Retinal pigment epithelial cell (primary cell): ENCODE measurements around the gene ARHGEF6.

Source experiments
- DNase-seq: peaks from one replicate; pipeline ENCODE4 v3.0.0-alpha.2; 2010; ENCODE audit warnings: low read depth
- H3K4me3 ChIP-seq: 2 replicates; pipeline ENCODE4 v1.5.1; 2011; ENCODE audit warnings: mild to moderate bottlenecking, low read length, control low read depth, moderate library complexity
- TF ChIP-seq, protein P1 (sequence below): conservative IDR thresholded peaks from 2 replicates; pipeline ENCODE4 v1.5.1; 2011; ENCODE audit warnings: low read depth, low read length, control low read depth, inconsistent platforms

ARHGEF6 gene

DNA sequence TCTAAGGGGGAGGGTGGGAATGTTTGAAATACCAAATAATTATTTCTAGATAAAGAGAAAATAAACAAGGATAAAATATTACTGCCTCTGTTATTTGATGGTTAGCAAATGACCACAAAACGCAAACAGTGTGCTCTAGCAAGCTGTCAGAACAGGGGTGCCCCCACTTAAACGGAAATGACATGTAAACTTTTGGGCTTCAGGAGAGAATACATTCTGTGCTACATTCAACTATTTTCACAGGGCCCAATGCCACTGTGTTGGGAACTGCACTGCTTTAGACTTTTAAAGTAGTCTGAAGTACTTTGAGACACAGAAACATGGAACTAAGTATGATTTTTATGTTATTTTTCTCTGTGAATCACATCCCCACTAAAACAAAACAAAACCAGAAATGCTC lies 118.6 kb downstream of the ARHGEF6 start:
- TF ChIP-seq, protein P1, sequence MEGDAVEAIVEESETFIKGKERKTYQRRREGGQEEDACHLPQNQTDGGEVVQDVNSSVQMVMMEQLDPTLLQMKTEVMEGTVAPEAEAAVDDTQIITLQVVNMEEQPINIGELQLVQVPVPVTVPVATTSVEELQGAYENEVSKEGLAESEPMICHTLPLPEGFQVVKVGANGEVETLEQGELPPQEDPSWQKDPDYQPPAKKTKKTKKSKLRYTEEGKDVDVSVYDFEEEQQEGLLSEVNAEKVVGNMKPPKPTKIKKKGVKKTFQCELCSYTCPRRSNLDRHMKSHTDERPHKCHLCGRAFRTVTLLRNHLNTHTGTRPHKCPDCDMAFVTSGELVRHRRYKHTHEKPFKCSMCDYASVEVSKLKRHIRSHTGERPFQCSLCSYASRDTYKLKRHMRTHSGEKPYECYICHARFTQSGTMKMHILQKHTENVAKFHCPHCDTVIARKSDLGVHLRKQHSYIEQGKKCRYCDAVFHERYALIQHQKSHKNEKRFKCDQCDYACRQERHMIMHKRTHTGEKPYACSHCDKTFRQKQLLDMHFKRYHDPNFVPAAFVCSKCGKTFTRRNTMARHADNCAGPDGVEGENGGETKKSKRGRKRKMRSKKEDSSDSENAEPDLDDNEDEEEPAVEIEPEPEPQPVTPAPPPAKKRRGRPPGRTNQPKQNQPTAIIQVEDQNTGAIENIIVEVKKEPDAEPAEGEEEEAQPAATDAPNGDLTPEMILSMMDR, result no peak
- H3K4me3 ChIP-seq, result no peak overlapping the region
- DNase-seq, result no peak

GRCh38 chrX:136660896-136661295 lies 119.8 kb downstream of the ARHGEF6 start:
- no peak overlapping the region for H3K4me3 ChIP-seq
- DNase-seq, result no peak
- TF ChIP-seq, protein P1, result no peak

DNA sequence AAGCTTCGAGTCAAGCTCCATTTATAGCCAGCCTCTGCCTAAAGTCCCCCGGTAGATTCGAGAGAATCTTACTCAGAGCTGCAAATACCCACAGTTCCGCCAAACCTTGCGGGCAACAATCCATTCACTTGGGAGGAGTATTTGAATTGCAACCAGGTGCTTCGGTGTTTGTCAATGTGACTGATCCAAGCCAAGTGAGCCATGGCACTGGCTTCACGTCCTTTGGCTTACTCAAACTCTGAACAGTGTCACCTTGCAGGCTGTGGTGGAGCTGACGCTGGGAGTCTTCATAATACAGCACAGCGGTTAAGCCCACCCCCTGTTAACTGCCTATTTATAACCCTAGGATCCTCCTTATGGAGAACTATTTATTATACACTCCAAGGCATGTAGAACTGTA lies 121.6 kb downstream of the ARHGEF6 start:
- H3K4me3 ChIP-seq, result no peak overlapping the region
- no peak for DNase-seq
- TF ChIP-seq, protein P1, result no peak

DNA sequence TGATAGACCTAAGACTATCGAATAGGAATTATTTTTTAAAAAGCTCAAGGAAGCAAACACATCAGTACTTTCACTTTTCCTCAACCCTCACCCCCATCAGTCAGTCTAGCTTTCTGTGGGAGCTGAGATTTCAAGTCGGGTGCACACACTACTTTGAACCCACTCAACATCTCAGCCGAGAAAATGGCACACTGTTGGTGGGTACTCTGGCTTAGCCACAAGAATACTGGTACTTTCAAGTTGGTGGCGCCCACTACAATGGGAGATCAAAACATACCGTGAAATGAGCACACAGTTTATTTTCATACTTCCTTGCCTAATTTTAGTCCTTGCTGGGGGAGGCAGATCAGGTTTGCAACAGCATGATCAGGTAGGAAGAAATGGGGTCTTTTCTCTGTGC lies 122.6 kb downstream of the ARHGEF6 start:
- no peak for DNase-seq
- TF ChIP-seq, protein P1, result no peak
- no peak overlapping the region for H3K4me3 ChIP-seq

GRCh38 chrX:136656361-136656964 lies 124.3 kb downstream of the ARHGEF6 start:
- no peak overlapping the region for H3K4me3 ChIP-seq
- DNase-seq, result no peak
- TF ChIP-seq, protein P1, result no peak

DNA sequence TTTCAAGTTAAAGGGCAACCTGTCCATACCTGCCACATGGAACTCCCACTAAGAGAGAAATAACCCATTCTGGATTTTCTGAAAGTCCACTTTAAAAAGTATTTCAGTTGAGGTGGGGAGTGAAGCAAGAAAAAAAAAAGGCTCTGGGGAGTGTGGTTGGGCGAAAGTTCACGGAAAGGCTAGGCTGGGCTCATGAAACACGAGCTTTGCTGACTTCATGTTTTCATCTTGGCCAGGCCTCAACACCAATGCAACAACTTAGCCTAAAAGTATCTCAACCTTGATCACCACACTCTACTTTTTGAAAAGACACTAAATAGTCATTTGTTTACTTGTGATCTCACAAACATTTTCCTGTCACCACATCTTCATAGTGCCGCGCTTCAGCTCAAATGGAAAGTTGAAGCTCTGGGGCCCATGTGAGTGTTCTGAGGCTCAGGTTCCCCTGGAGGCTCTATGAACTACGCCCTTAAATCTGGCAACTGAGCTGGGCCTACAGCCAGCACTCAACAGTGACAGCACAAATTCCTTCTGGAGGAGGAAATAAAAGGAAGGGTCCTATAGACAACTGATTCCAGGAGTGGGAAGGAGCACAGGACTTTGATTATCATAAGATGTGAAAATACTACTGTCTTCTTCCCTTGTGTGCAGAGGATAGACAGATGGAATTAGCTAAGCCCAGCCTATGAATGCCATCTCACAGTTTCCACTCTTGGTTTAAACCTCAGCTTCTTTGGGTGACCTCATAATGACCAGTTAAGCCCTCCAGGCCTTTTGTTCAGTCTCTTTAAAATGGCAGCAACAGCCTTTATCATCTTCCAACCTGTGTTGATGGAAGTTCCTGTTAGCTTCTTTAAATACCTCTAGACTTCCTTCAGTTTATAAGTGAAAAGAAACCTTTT lies 127.7 kb downstream of the ARHGEF6 start:
- TF ChIP-seq, protein P1, result no peak
- DNase-seq, result no peak
- no peak overlapping the region for H3K4me3 ChIP-seq

DNA sequence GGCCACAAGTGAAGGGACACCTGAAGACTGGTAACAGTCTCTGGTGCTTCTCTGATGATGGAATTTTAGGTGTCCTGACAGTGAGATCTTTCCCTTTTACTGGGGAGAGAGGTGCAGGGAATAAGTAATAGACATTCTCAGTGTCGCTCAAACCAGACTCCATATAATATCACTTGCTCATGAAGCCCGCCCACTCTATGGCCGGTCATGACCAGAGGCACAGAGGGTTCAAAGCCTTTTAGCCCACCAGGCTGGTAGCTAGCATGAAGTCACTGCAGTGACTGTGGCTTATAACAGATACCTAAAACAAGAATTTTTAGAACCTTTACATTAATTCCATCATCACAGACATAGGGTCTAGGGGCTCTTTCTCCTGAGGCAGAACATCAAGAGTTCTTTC lies 129.9 kb downstream of the ARHGEF6 start:
- no peak overlapping the region for H3K4me3 ChIP-seq
- no peak for DNase-seq

More for the DNA sequence above, 129.9 kb downstream of the ARHGEF6 start:
- TF ChIP-seq, protein P1, result no peak
